GM12873 (cell line): ENCODE measurements around the gene GALNT9.

ENCODE experiments used
- TF ChIP-seq, protein P1 (sequence below): IDR thresholded peaks from 2 replicates; pipeline ENCODE4 v1.5.1; 2012; ENCODE audit warnings: low read depth, mild to moderate bottlenecking, moderate library complexity, low read length, control low read depth; ENCODE audit not compliant: insufficient read depth; ENCODE audit errors: missing control alignments

The GALNT9 gene

DNA sequence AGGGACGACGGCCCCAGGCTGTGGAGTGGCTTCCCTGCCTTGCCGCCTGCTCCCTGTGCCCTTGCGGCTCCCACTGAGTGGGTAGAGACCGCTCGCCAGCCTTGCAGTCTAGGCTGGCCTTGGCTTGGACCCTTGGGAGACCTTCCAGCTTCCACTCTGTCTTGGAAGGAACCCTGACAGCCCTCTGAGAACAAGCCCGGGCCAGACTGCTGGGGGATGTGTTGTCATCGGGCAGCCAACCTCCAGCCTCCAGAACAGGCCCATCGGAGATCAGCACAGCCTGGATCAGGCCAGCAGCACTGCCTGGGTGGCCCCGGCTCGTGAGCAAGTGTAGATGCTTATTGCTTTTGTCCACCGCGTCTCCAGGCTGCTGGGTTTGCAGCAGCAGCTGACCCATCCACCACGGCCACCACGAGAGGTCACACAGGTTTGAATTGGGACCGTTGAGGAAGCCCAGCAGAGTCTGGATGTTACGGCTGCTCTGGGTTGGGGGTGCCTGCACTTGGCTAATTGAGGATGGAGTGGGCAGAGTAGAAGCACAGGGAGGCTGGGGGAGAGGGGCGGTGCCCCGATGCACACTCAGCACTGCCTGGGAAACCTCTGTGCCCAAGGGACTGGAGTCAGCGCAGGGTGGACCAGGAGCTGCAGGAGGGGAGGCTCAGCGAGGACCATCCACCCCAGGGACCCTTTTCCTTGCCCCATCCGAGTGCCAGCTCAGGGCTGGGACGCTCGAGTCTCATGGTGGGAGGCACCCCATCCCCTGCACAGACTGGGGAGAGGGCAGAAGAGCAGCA lies 129.7 kb downstream of the GALNT9 start:
- TF ChIP-seq, protein P1, sequence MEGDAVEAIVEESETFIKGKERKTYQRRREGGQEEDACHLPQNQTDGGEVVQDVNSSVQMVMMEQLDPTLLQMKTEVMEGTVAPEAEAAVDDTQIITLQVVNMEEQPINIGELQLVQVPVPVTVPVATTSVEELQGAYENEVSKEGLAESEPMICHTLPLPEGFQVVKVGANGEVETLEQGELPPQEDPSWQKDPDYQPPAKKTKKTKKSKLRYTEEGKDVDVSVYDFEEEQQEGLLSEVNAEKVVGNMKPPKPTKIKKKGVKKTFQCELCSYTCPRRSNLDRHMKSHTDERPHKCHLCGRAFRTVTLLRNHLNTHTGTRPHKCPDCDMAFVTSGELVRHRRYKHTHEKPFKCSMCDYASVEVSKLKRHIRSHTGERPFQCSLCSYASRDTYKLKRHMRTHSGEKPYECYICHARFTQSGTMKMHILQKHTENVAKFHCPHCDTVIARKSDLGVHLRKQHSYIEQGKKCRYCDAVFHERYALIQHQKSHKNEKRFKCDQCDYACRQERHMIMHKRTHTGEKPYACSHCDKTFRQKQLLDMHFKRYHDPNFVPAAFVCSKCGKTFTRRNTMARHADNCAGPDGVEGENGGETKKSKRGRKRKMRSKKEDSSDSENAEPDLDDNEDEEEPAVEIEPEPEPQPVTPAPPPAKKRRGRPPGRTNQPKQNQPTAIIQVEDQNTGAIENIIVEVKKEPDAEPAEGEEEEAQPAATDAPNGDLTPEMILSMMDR, result no peak

DNA sequence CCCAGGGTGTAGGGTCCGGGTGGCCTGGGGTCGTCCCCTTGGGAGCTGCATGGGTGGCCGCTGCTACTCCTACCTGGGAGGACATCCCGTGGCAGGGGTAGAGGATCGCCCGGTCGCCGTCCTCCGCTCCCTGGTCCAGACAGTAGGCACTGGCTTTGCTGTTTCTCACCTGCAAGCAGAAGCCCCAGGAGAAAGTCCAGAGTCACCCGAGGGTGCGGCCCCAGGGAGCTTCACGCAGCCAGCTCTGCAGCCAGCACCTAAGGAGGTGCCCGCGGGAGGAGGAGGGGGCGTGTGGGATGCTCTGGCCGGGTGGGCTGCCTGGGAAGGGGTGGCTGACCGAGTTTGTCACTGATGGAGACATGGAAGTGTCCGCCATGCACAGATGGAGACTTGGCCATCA lies 130.3 kb downstream of the GALNT9 start:
- TF ChIP-seq, protein P1, result no peak

DNA sequence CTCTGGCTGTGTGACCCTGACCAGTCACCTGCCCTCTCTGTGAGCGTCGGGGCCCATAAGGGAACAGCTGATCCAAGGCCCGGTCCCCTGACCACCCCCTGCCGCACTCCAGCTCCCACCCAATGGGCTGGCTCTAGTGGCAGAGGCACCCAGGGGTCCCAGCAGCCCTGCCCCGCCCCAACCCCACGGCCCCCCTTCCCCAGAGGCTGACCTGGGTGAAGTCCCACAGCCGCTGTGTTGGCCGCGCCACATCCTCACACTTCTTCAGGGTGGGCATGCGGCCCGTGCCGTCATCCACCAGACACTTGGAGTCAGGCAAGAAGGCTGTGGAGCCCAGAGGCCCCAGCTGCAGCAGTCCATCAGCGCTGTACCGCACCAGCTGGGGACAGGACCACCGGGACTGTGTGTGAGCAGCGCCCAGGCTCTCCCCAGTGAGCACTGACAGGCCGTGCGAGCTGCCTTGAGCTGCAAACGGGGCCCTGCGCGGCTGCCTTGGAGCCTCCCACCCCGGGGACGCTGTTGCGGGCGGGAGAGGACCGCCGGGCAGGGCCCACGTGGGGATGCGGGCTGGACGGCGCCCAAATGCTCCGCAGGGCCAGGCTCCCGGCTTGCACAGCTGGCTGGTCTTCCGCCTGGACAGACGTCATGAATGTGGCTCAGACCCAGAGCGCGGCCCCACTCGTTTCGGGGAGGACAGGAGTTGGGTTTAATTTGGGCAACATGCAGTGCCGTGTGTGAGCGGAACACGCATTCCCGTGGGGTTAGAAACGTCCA lies 131.6 kb downstream of the GALNT9 start:
- TF ChIP-seq, protein P1, result no peak

DNA sequence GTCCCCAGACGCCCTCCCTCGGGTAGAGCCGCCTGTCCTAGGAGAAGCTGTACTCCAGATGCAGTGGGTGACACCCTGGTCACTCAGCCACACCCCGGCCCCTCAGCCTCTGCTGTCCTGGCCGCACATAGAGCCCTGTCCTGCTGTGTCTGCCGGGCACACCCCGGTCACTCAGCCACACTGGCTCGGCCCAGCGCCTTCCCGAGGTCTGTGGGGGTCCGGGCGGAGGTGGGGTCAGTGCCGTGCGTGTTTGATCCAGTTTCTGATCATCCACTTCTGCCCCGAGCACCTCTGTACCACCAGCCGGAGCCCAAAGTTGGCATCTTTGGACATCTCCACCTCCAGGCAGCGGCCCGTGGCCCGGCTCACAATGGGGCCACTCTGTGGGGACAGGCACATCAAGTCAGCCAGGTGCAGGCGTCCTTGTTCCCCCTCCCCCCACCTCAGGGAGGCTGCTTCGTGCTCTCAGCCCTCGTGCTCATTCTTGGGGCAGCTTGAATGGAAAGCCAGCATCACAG lies 132.5 kb downstream of the GALNT9 start:
- TF ChIP-seq, protein P1, result no peak

DNA sequence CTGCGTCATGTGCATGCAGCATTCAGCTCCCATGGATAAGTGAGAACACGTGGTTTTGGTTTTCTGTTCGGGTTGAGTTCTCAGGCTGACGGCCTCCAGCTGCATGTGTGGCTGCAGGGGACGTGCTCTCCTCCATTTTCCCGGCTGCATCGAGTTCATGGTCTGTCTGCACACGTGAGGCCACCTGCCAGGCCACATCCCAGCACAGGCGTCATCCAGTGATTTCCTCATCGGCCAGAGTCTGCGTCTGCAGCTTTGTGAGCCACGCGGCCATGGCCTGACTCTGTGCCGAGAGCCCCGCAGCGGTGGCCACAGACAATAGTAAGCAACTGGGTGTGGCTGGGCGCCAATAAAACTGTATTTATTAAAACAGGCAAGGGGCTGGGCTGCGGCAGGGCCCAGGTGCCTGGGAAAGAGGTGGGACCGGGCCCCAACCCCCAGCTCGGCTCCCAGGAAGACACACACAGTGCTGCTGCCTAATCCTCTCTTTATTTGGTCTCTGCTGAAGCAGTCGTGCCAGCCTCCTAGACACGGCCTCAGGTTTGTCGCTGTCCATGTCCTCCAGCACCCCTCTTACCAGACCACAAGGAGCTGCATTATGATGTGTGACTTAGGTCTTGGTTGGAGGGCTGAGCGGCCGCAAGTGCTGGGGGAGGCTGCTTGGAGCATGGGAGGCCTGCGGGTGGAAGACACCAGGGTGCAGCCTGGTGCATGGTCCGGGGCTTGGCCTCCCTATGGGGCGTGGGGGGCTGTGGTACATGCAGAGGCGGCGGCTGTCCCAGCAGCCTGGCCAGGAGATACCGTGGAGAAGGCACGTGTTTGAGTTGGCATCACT lies 133.1 kb downstream of the GALNT9 start:
- TF ChIP-seq, protein P1, result no peak

DNA sequence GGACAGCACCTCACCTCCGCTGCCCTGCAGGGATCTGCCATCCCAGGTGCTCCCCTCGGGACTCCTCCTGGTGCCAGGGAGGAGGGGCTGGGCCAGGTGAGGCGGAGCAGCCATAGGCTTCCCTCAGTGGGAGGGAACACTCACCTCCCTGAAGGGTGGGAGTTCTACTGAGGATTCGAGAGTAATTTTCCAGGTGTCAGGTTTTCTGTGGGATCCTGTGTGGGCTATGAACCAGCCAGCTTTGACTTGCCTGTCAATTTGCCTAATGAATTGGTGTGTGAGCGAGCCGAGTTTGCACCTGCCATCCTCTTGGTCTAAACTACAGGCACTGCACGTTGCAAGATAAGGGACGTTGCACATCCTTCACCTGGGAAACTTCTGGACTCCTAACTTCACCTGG lies 134.8 kb downstream of the GALNT9 start:
- TF ChIP-seq, protein P1, result no peak
